Vagina (tissue), 2 donors: Measurements from ENCODE around the gene MROH7. TPM values are rescaled to one million over a fixed set of nuclear protein-coding genes. Genes with fewer than 3 reads are reported as not detected.
A peak's percentile ranks its signal among the peaks of the same experiment; 100 is the strongest.

Experiments used
- DNase-seq, 2 donors: peaks; one replicate each; pipeline ENCODE4 v3.0.0-alpha.2; 2017; ENCODE audit errors: extremely low spot score in 2 of 2
- H3K27ac ChIP-seq: fragments of 200-600 bp; sonication (generic); one replicate; pipeline ENCODE4 v1.5.1; 2019
- H3K27me3 ChIP-seq: fragments of 200-600 bp; sonication (generic); one replicate; pipeline ENCODE4 v1.5.1; 2019
- H3K36me3 ChIP-seq, 2 donors: fragments of 200-600 bp; sonication (generic); one replicate each; pipeline ENCODE4 v1.5.1; 2017 to 2019
- H3K4me1 ChIP-seq: fragments of 200-600 bp; sonication (generic); one replicate; pipeline ENCODE4 v1.5.1; 2019
- H3K4me3 ChIP-seq, 2 donors: fragments of 200-600 bp; sonication (generic); 1 replicate in 1 of 2; 2 replicates in 1 of 2; pipeline ENCODE4 v1.5.1; 2016 to 2019
- H3K9me3 ChIP-seq: fragments of 200-600 bp; sonication (generic); one replicate; pipeline ENCODE4 v1.5.1; 2019
- CTCF ChIP-seq, 3 experiments: fragments of 450-650 bp in 2 of 3; fragments of 200-600 bp in 1 of 3; sonication (generic) in 1 of 3; IDR thresholded peaks; one replicate each; pipeline ENCODE4 v1.5.1; 2017 to 2019; ENCODE audit warnings: antibody characterized with exemption in 3 of 3, mild to moderate bottlenecking in 2 of 3, moderate library complexity in 2 of 3
- POLR2A ChIP-seq, 2 donors: fragments of 450-650 bp; IDR thresholded peaks; one replicate each; pipeline ENCODE4 v1.6.1; 2017; ENCODE audit warnings: antibody characterized with exemption in 2 of 2, mild to moderate bottlenecking in 2 of 2, moderate library complexity in 2 of 2
- POLR2AphosphoS5 ChIP-seq, 2 donors: sonication (generic); formaldehyde crosslinking; IDR thresholded peaks; one replicate each; pipeline ENCODE4 v1.9.0; 2017; ENCODE audit warnings: antibody characterized with exemption in 2 of 2, mild to moderate bottlenecking in 2 of 2, low read depth in 1 of 2; ENCODE audit not compliant: insufficient read depth in 1 of 2
- intact Hi-C: fragments of 100-400 bp; cut with DNase I; formaldehyde crosslinking; loops from one replicate; pipeline ENCODE4 v1.15.1; 2023
- total RNA-seq: library from RNA; depleted of rRNA; stranded (reverse); fragments of >200 nt; gene quantifications from one replicate; pipeline ENCODE4 v1.2.3, GENCODE V29; 2016

The MROH7 gene
- total RNA-seq, 1 donor from 2014 or later, result 7.4 TPM

- Histone ChIP-seq H3K27ac (no peak overlapping the region), H3K4me3 (no peak overlapping the region), H3K36me3 (no peaks in the 10 kb centered on the region), H3K27me3 (no peaks in the 10 kb centered on the region), H3K4me1 (no peaks in the 10 kb centered on the region), H3K9me3 (no peaks in the 10 kb centered on the region)
- TF ChIP-seq POLR2AphosphoS5 (IDR thresholded peaks at IDR 0.05; ENCODE audit: insufficient read depth in 1 of 2, low read depth in 1 of 2) (no peak), POLR2A (IDR thresholded peaks at IDR 0.05) (no peak), CTCF (IDR thresholded peaks at IDR 0.05) (no peak)
- intact Hi-C loops, result no loop called here
- DNase-seq, result no peak
These were observed 27.0 kb downstream of the MROH7 start for GRCh38 chr1:54668567-54668966.

GRCh38 chr1:54671985-54672608 lies 30.5 kb downstream of the MROH7 start:
- H3K27me3 ChIP-seq, result no peaks in the 10 kb centered on the region
- no peaks in the 10 kb centered on the region for H3K36me3 ChIP-seq
- no peak overlapping the region for H3K4me3 ChIP-seq
- intact Hi-C loops, result no loop called here
- H3K4me1 ChIP-seq, result no peaks in the 10 kb centered on the region
- DNase-seq, result no peak
- no peak overlapping the region for H3K27ac ChIP-seq
- TF ChIP-seq POLR2AphosphoS5 (IDR thresholded peaks at IDR 0.05; ENCODE audit: insufficient read depth in 1 of 2, low read depth in 1 of 2), result peak in 1 of 2 donors; percentile 10
- TF ChIP-seq POLR2A (IDR thresholded peaks at IDR 0.05), result no peak
- peak; percentile 19 to 49 (median 22) for TF ChIP-seq CTCF (IDR thresholded peaks at IDR 0.05)
- H3K9me3 ChIP-seq, result no peaks in the 10 kb centered on the region

GRCh38 chr1:54678776-54679643 lies 37.4 kb downstream of the MROH7 start:
- no peaks in the 10 kb centered on the region for H3K36me3 ChIP-seq
- H3K27ac ChIP-seq, result no peak overlapping the region
- intact Hi-C loops, result no loop called here
- no peak for TF ChIP-seq POLR2A (IDR thresholded peaks at IDR 0.05)
- no peak for TF ChIP-seq POLR2AphosphoS5 (IDR thresholded peaks at IDR 0.05; ENCODE audit: insufficient read depth in 1 of 2, low read depth in 1 of 2)
- TF ChIP-seq CTCF (IDR thresholded peaks at IDR 0.05), result no peak
- H3K4me3 ChIP-seq, result no peak overlapping the region
- H3K4me1 ChIP-seq, result no peaks in the 10 kb centered on the region
- H3K9me3 ChIP-seq, result no peaks in the 10 kb centered on the region
- no peaks in the 10 kb centered on the region for H3K27me3 ChIP-seq
- DNase-seq, result no peak

DNA sequence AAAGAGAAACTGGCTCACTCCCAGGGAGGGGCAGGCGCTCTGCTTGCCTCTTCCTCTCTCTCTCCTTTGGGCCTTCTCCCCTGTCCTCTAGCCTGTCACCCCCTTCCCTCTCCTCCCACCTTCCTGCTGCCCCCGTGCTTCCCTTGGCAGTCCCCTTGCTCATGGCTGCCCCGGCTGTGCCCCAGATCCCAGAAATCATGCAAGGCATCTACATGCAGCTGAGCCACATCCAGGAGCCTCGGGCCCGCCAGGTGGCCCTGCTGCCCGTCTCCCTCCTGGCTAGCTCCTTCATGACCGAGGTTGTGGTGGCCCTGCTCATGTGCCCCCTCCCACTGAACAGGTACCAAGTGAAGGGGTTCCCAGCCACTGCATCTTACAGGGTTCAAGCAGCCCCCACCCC lies 38.1 kb downstream of the MROH7 start:
- no peak overlapping the region for H3K27ac ChIP-seq
- no peak for DNase-seq
- H3K9me3 ChIP-seq, result no peaks in the 10 kb centered on the region
- H3K27me3 ChIP-seq, result no peaks in the 10 kb centered on the region
- intact Hi-C loops, result no loop called here
- no peaks in the 10 kb centered on the region for H3K4me1 ChIP-seq
- H3K4me3 ChIP-seq, result no peak overlapping the region
- H3K36me3 ChIP-seq, result no peaks in the 10 kb centered on the region
- TF ChIP-seq POLR2A (IDR thresholded peaks at IDR 0.05) (no peak), POLR2AphosphoS5 (IDR thresholded peaks at IDR 0.05; ENCODE audit: insufficient read depth in 1 of 2, low read depth in 1 of 2) (no peak), CTCF (IDR thresholded peaks at IDR 0.05) (no peak)

- no peaks in the 10 kb centered on the region for H3K9me3 ChIP-seq
- H3K4me3 ChIP-seq, result no peak overlapping the region
- intact Hi-C loops, result no loop called here
- no peak overlapping the region for H3K27ac ChIP-seq
- no peaks in the 10 kb centered on the region for H3K36me3 ChIP-seq
- H3K27me3 ChIP-seq, result no peaks in the 10 kb centered on the region
- no peak for DNase-seq
- TF ChIP-seq POLR2A (IDR thresholded peaks at IDR 0.05), result no peak
- TF ChIP-seq CTCF (IDR thresholded peaks at IDR 0.05), result no peak
- TF ChIP-seq POLR2AphosphoS5 (IDR thresholded peaks at IDR 0.05; ENCODE audit: insufficient read depth in 1 of 2, low read depth in 1 of 2), result no peak
- H3K4me1 ChIP-seq, result no peaks in the 10 kb centered on the region
These were observed 38.8 kb downstream of the MROH7 start for GRCh38 chr1:54680387-54680786.
